Upper lobe of left lung (tissue), 4 donors: ENCODE data around the gene KCTD1.

Experiments used
- EP300 ChIP-seq, 4 donors: sonication (generic); formaldehyde crosslinking; IDR thresholded peaks; one replicate each; pipeline ENCODE4 v1.5.1; 2017; ENCODE audit warnings: antibody characterized with exemption in 4 of 4, control low read depth in 2 of 4
- POLR2A ChIP-seq, 4 donors: fragments of 450-650 bp; IDR thresholded peaks; one replicate each; pipeline ENCODE4 v1.5.1; 2016 to 2017; ENCODE audit warnings: antibody characterized with exemption in 4 of 4, mild to moderate bottlenecking in 2 of 4
- POLR2AphosphoS5 ChIP-seq, 2 donors: sonication (generic); formaldehyde crosslinking; IDR thresholded peaks; one replicate each; pipeline ENCODE4 v1.5.1; 2017; ENCODE audit warnings: antibody characterized with exemption in 2 of 2
- TF ChIP-seq, protein P1 (sequence below), 6 experiments: fragments of 450-650 bp in 4 of 6; fragments of 200-600 bp in 2 of 6; sonication (generic) in 2 of 6; IDR thresholded peaks; one replicate each; pipeline ENCODE4 v1.5.1; 2016 to 2019; ENCODE audit warnings: antibody characterized with exemption in 6 of 6

DNA sequence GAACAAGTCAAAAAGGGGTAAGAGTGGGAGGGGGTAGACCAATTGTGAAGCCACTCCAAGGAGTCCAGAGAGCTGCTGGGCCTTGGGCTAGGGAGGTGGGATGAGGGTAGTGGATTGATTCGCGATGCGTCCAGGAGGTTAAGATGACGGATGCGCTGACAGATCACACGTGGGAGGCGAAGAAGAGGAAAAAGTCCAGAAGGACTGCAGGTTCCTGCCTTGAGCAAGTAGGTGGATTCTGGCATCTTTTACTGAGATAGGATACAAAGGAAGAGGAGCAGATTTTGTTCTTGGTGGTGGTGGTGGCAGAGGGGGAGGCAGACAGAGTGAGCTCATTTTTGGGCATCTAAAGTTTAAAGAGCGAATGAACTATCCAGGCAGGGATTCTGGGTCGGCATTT lies 76.5 kb downstream of the KCTD1 start:
- TF ChIP-seq, protein P1, sequence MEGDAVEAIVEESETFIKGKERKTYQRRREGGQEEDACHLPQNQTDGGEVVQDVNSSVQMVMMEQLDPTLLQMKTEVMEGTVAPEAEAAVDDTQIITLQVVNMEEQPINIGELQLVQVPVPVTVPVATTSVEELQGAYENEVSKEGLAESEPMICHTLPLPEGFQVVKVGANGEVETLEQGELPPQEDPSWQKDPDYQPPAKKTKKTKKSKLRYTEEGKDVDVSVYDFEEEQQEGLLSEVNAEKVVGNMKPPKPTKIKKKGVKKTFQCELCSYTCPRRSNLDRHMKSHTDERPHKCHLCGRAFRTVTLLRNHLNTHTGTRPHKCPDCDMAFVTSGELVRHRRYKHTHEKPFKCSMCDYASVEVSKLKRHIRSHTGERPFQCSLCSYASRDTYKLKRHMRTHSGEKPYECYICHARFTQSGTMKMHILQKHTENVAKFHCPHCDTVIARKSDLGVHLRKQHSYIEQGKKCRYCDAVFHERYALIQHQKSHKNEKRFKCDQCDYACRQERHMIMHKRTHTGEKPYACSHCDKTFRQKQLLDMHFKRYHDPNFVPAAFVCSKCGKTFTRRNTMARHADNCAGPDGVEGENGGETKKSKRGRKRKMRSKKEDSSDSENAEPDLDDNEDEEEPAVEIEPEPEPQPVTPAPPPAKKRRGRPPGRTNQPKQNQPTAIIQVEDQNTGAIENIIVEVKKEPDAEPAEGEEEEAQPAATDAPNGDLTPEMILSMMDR (IDR thresholded peaks at IDR 0.05) = no peak
- TF ChIP-seq POLR2A (IDR thresholded peaks at IDR 0.05) = no peak
- TF ChIP-seq EP300 (IDR thresholded peaks at IDR 0.05) = no peak
- no peak for TF ChIP-seq POLR2AphosphoS5 (IDR thresholded peaks at IDR 0.05)
